ENCODE measurements around the gene CRYBA2. TPM values are rescaled to one million over a fixed set of nuclear protein-coding genes. Genes with fewer than 3 reads are reported as not detected.

The CRYBA2 gene
- total RNA-seq, 1 experiment from 2014 or later = not detected

- Histone ChIP-seq H3K4me3 (replicated peaks in 1 of 2; ENCODE audit: low read depth in 1 of 2, low read length in 2 of 2) (no peak overlapping the region), H3K9ac (ENCODE audit: low read length) (no peak overlapping the region), H4K20me1 (ENCODE audit: insufficient read depth) (no peaks in the 10 kb centered on the region), H2AFZ (ENCODE audit: low read depth, low read length, poor library complexity, severe bottlenecking) (no peak overlapping the region), H3K79me2 (ENCODE audit: insufficient read depth, low read length) (no peaks in the 10 kb centered on the region), H3K36me3 (ENCODE audit: control insufficient read depth in 1 of 2, insufficient read depth in 2 of 2, low read length in 2 of 2) (no peaks in the 10 kb centered on the region), H3K27me3 (ENCODE audit: insufficient read depth, low read length) (0 out of 2 replicates have a peak, but pooled peaks cover 7% of the 10 kb centered on the region), H3K4me2 (ENCODE audit: low read length) (no peak overlapping the region), H3K4me1 (ENCODE audit: control insufficient read depth in 1 of 2, insufficient read depth in 2 of 2, low read length in 2 of 2) (peaks cover 0 to 10% of the 10 kb centered on the region in 2 experiments; a peak in 1 of 4 replicates), H3K27ac (ENCODE audit: low read depth, low read length) (no peak overlapping the region), H3K9me3 (ENCODE audit: control insufficient read depth in 1 of 2, insufficient read depth in 1 of 2, low read depth in 1 of 2, low read length in 2 of 2) (no peaks in the 10 kb centered on the region), H3K9me2 (ENCODE audit: insufficient read depth) (no peaks in the 10 kb centered on the region)
- no peak for TF ChIP-seq EZH2phosphoT487 (IDR thresholded peaks at IDR 0.05; ENCODE audit: borderline replicate concordance)
- TF ChIP-seq TCF7L2 (IDR thresholded peaks at IDR 0.05; ENCODE audit: borderline replicate concordance, extremely low read depth, insufficient read depth, insufficient read length) = no peak
- TF ChIP-seq SRF (IDR thresholded peaks at IDR 0.05; ENCODE audit: low read depth) = no peak
- TF ChIP-seq SIN3A (IDR thresholded peaks at IDR 0.05; ENCODE audit: low read depth) = no peak
- TF ChIP-seq ATF3 (IDR thresholded peaks at IDR 0.05) = no peak
- TF ChIP-seq CEBPB (IDR thresholded peaks at IDR 0.05; ENCODE audit: low read depth) = no peak
- TF ChIP-seq MAX (IDR thresholded peaks at IDR 0.05) = no peak
- no peak for TF ChIP-seq FOSL1 (IDR thresholded peaks at IDR 0.05; ENCODE audit: low read depth)
- no TSS peak for BruUV-seq (replicated peaks)
- DNase-seq (ENCODE audit: low read depth, low spot score) = no peak
- RAD21 ChIA-PET (ENCODE audit: low non-redundant PET in 1 of 2, low total read pairs in 2 of 2, uncharacterized antibody in 2 of 2, unreplicated experiment in 2 of 2) = no interaction called here
- no peak for ATAC-seq
- POLR2A ChIA-PET = no interaction called here
- intact Hi-C loops (cut with micrococcal nuclease) = loop anchor here (2.0 kb wide), 1 partner anchor 105 kb away; no protein-coding TSS in a partner anchor
- CTCF ChIA-PET = interaction anchor here (2.3 kb wide), 2 partner anchors 20 to 173 kb away, joined by 36 to 42 read pairs; no protein-coding TSS in a partner anchor
These were observed 11.2 kb downstream of the CRYBA2 start for GRCh38 chr2:218981881-218982585.

- H3K27me3 ChIP-seq (ENCODE audit: insufficient read depth, low read length) = 0 out of 2 replicates have a peak, but pooled peaks cover 3% of the 10 kb centered on the region
- no peaks in the 10 kb centered on the region for H3K9me3 ChIP-seq (ENCODE audit: control insufficient read depth in 1 of 2, insufficient read depth in 1 of 2, low read depth in 1 of 2, low read length in 2 of 2)
- BruUV-seq (replicated peaks) = no TSS peak
- H3K4me1 ChIP-seq (ENCODE audit: control insufficient read depth in 1 of 2, insufficient read depth in 2 of 2, low read length in 2 of 2) = peaks cover 0 to 10% of the 10 kb centered on the region in 2 experiments; a peak in 1 of 4 replicates
- no peaks in the 10 kb centered on the region for H3K79me2 ChIP-seq (ENCODE audit: insufficient read depth, low read length)
- no peak overlapping the region for H3K4me3 ChIP-seq (replicated peaks in 1 of 2; ENCODE audit: low read depth in 1 of 2, low read length in 2 of 2)
- H4K20me1 ChIP-seq (ENCODE audit: insufficient read depth) = no peaks in the 10 kb centered on the region
- H3K4me2 ChIP-seq (ENCODE audit: low read length) = no peak overlapping the region
- no peak overlapping the region for H3K27ac ChIP-seq (ENCODE audit: low read depth, low read length)
- ChIA-PET RAD21 (ENCODE audit: low non-redundant PET in 1 of 2, low total read pairs in 2 of 2, uncharacterized antibody in 2 of 2, unreplicated experiment in 2 of 2) (no interaction called here), CTCF (interaction anchor here (2.3 kb wide), 2 partner anchors 21 to 173 kb away, joined by 36 to 42 read pairs; no protein-coding TSS in a partner anchor), POLR2A (no interaction called here)
- no peak overlapping the region for H3K9ac ChIP-seq (ENCODE audit: low read length)
- no peaks in the 10 kb centered on the region for H3K9me2 ChIP-seq (ENCODE audit: insufficient read depth)
- intact Hi-C loops (cut with micrococcal nuclease) = loop anchor here (2.0 kb wide), 1 partner anchor 105 kb away; no protein-coding TSS in a partner anchor
- DNase-seq (ENCODE audit: low read depth, low spot score) (no peak), ATAC-seq (no peak)
- H3K36me3 ChIP-seq (ENCODE audit: control insufficient read depth in 1 of 2, insufficient read depth in 2 of 2, low read length in 2 of 2) = no peaks in the 10 kb centered on the region
- no peak overlapping the region for H2AFZ ChIP-seq (ENCODE audit: low read depth, low read length, poor library complexity, severe bottlenecking)
- no peak for TF ChIP-seq SIN3A (IDR thresholded peaks at IDR 0.05; ENCODE audit: low read depth)
- 0 out of 6 replicates have a peak, but pooled peaks of 1 of the 3 experiments have one; percentile 19 for TF ChIP-seq CTCF (IDR thresholded peaks at IDR 0.05 in 2 of 3, conservative IDR thresholded peaks at IDR 0.05 in 1 of 3; ENCODE audit: borderline replicate concordance in 1 of 3, insufficient read depth in 1 of 3, low read depth in 2 of 3, low read length in 2 of 3)
These were observed 11.8 kb downstream of the CRYBA2 start for GRCh38 chr2:218981390-218981880.

All from HCT116 (cell line).